HepG2 (cell line): Measurements from ENCODE around the gene GMPPB. TPM values are rescaled to one million over a fixed set of nuclear protein-coding genes. Genes with fewer than 3 reads are reported as not detected.

Source experiments
- ATAD3A ChIP-seq: sonication (generic); formaldehyde crosslinking; IDR thresholded peaks from 2 replicates; pipeline ENCODE4 v1.4.0; 2020; ENCODE audit warnings: missing genetic modification reagents
- CREB1 ChIP-seq, 2 experiments: fragments of 450-650 bp in 1 of 2; IDR thresholded peaks; 2 replicates each; pipeline ENCODE4 v1.6.1; 2016 to 2017; ENCODE audit warnings: control low read depth in 1 of 2, mild to moderate bottlenecking in 1 of 2, missing compliant biosample characterization in 1 of 2, missing genetic modification characterization in 1 of 2
- CREBL2 ChIP-seq: sonication (generic); formaldehyde crosslinking; IDR thresholded peaks from 2 replicates; pipeline ENCODE4 v1.8.1; 2023; ENCODE audit warnings: missing genetic modification reagents, mild to moderate bottlenecking, borderline replicate concordance
- ETV5 ChIP-seq: IDR thresholded peaks from 2 replicates; pipeline ENCODE4 v1.6.1; 2018; ENCODE audit warnings: missing biosample characterization, missing genetic modification reagents, inconsistent platforms, borderline replicate concordance
- EZH2 ChIP-seq: conservative IDR thresholded peaks from 2 replicates; pipeline ENCODE4 v1.6.1; 2012; ENCODE audit warnings: mild to moderate bottlenecking, low read depth, low read length, moderate library complexity
- FOXK2 ChIP-seq: fragments of 450-650 bp; IDR thresholded peaks from 2 replicates; pipeline ENCODE4 v1.6.1; 2016
- FOXM1 ChIP-seq: sonication (generic); formaldehyde crosslinking; IDR thresholded peaks from 2 replicates; pipeline ENCODE4 v1.5.0; 2020; ENCODE audit warnings: missing genetic modification reagents
- KDM5A ChIP-seq: fragments of 200-600 bp; sonication (generic); IDR thresholded peaks from 2 replicates; pipeline ENCODE4 v1.7.0; 2018; ENCODE audit warnings: antibody characterized with exemption, mild to moderate bottlenecking, low read length, borderline replicate concordance
- MLLT10 ChIP-seq: sonication (generic); formaldehyde crosslinking; IDR thresholded peaks from 2 replicates; pipeline ENCODE4 v1.4.0; 2020; ENCODE audit warnings: missing genetic modification reagents
- PHB2 ChIP-seq: fragments of 450-650 bp; IDR thresholded peaks from 2 replicates; pipeline ENCODE4 v1.6.1; 2018; ENCODE audit not compliant: partially characterized antibody
- SIX1 ChIP-seq: sonication (generic); formaldehyde crosslinking; IDR thresholded peaks from 2 replicates; pipeline ENCODE4 v1.4.0; 2020; ENCODE audit warnings: missing genetic modification reagents, borderline replicate concordance
- SP1 ChIP-seq, 2 experiments: fragments of 450-650 bp in 1 of 2; sonication (generic) in 1 of 2; formaldehyde crosslinking in 1 of 2; IDR thresholded peaks; 2 replicates each; pipeline versions ENCODE4 v1.4.0 to v1.6.1; 2016 to 2020; ENCODE audit warnings: missing genetic modification reagents in 1 of 2
- U2AF2 ChIP-seq: fragments of 200-400 bp; formaldehyde crosslinking; IDR thresholded peaks from 2 replicates; pipeline ENCODE4 v1.6.1; 2017; ENCODE audit warnings: low read depth, mild to moderate bottlenecking, low read length
- ZFY ChIP-seq: sonication (generic); formaldehyde crosslinking; IDR thresholded peaks from 2 replicates; pipeline ENCODE4 v1.4.0; 2020; ENCODE audit warnings: missing genetic modification reagents
- ZMYM2 ChIP-seq: sonication (generic); formaldehyde crosslinking; IDR thresholded peaks from 2 replicates; pipeline ENCODE4 v1.8.0; 2022; ENCODE audit warnings: mild to moderate bottlenecking, missing genetic modification reagents
- ZNF263 ChIP-seq: sonication (generic); formaldehyde crosslinking; IDR thresholded peaks from 2 replicates; pipeline ENCODE4 v1.4.0; 2020; ENCODE audit warnings: missing genetic modification reagents
- ZNF274 ChIP-seq: sonication (generic); formaldehyde crosslinking; IDR thresholded peaks from 2 replicates; pipeline ENCODE4 v1.5.1; 2020; ENCODE audit warnings: mild to moderate bottlenecking, missing genetic modification reagents
- ZNF44 ChIP-seq: sonication (generic); formaldehyde crosslinking; IDR thresholded peaks from 2 replicates; pipeline ENCODE4 v1.5.1; 2020; ENCODE audit warnings: mild to moderate bottlenecking, missing genetic modification reagents
- ZNF615 ChIP-seq: sonication (generic); formaldehyde crosslinking; IDR thresholded peaks from 2 replicates; pipeline ENCODE4 v1.5.0; 2020; ENCODE audit warnings: mild to moderate bottlenecking, missing genetic modification reagents, borderline replicate concordance
- ZNF629 ChIP-seq: sonication (generic); formaldehyde crosslinking; conservative IDR thresholded peaks from 2 replicates; pipeline ENCODE4 v1.5.0; 2020; ENCODE audit warnings: missing genetic modification reagents
- ZNF644 ChIP-seq: IDR thresholded peaks from 2 replicates; pipeline ENCODE4 v1.6.1; 2016; ENCODE audit warnings: low read depth
- ZNF782 ChIP-seq: sonication (generic); formaldehyde crosslinking; IDR thresholded peaks from 2 replicates; pipeline ENCODE4 v1.4.0; 2020; ENCODE audit warnings: missing genetic modification reagents, mild to moderate bottlenecking, borderline replicate concordance
- ZNF784 ChIP-seq: sonication (generic); formaldehyde crosslinking; IDR thresholded peaks from 2 replicates; pipeline ENCODE4 v1.5.1; 2020; ENCODE audit warnings: missing genetic modification reagents, mild to moderate bottlenecking, borderline replicate concordance
- polyA plus RNA-seq, 8 experiments: library from polyadenylated mRNA; depleted of rRNA in 3 of 8; stranded (reverse) in 7 of 8; unstranded in 1 of 8; fragments of >200 nt; fragmentation: Illumina TruSeq in 4 of 8; extraction: Trizol in 4 of 8; gene quantifications; 2 replicates each; pipeline versions ENCODE4 v1.2.1 to v1.2.3, GENCODE V29; 2011 to 2016; ENCODE audit warnings: low read depth in 4 of 8, missing spikeins in 1 of 8, mixed read lengths in 1 of 8; ENCODE audit not compliant: insufficient read depth in 1 of 8
- total RNA-seq, 5 experiments: library from RNA; depleted of rRNA; stranded (reverse); fragments of >200 nt; fragmentation: Illumina TruSeq; extraction: Trizol; gene quantifications; 2 replicates each; pipeline ENCODE4 v1.2.3, GENCODE V29; 2016; ENCODE audit warnings: low read depth in 1 of 5
- TF ChIP-seq, protein P1 (sequence below): sonication (generic); formaldehyde crosslinking; IDR thresholded peaks from 2 replicates; pipeline ENCODE4 v1.5.0; 2020; ENCODE audit warnings: mild to moderate bottlenecking, missing genetic modification reagents, borderline replicate concordance
- TF ChIP-seq, protein P2 (sequence below): fragments of 450-650 bp; IDR thresholded peaks from 2 replicates; pipeline ENCODE4 v1.6.1; 2017

The GMPPB gene
- total and polyA plus RNA-seq, 2 of the 13 experiments (the other 11 are each of a cell fraction or from before 2014, with no cell fraction given) = 6.5 to 23.1 TPM

- TF ChIP-seq ZFY (CRISPR knock-in tag) (peak; percentile 74), U2AF2 (no peak), KDM5A (peak; percentile 61; the same call in 1 of the 2 replicates), SIX1 (CRISPR knock-in tag) (no peak), ATAD3A (CRISPR knock-in tag) (no peak), EZH2 (no peak), PHB2 (no peak), ZNF644 (CRISPR knock-in tag) (no peak), ZNF784 (CRISPR knock-in tag) (peak; percentile 74; the same call in 1 of the 2 replicates), SP1 (IDR thresholded peaks at IDR 0.05) (no peak), SP1 (CRISPR knock-in tag; IDR thresholded peaks at IDR 0.05) (peak; percentile 77), ETV5 (CRISPR knock-in tag) (peak; percentile 91), ZMYM2 (CRISPR knock-in tag) (peak; percentile 72; the same call in 1 of the 2 replicates), ZNF263 (CRISPR knock-in tag) (no peak), ZNF44 (CRISPR knock-in tag) (0 out of 2 replicates have a peak, but pooled peaks have one; percentile 15), ZNF782 (CRISPR knock-in tag) (no peak), FOXK2 (0 out of 2 replicates have a peak, but pooled peaks have one; percentile 18), ZNF274 (CRISPR knock-in tag) (peak; percentile 62; the same call in 1 of the 2 replicates), CREB1 (IDR thresholded peaks at IDR 0.05) (peak; percentile 34; the same call in 1 of the 2 replicates), CREB1 (CRISPR knock-in tag; IDR thresholded peaks at IDR 0.05) (no peak), ZNF629 (CRISPR knock-in tag) (no peak), FOXM1 (CRISPR knock-in tag) (no peak), CREBL2 (CRISPR knock-in tag) (peak; percentile 40; the same call in 1 of the 2 replicates), ZNF615 (CRISPR knock-in tag) (no peak), MLLT10 (no peak)
- TF ChIP-seq, protein P1, sequence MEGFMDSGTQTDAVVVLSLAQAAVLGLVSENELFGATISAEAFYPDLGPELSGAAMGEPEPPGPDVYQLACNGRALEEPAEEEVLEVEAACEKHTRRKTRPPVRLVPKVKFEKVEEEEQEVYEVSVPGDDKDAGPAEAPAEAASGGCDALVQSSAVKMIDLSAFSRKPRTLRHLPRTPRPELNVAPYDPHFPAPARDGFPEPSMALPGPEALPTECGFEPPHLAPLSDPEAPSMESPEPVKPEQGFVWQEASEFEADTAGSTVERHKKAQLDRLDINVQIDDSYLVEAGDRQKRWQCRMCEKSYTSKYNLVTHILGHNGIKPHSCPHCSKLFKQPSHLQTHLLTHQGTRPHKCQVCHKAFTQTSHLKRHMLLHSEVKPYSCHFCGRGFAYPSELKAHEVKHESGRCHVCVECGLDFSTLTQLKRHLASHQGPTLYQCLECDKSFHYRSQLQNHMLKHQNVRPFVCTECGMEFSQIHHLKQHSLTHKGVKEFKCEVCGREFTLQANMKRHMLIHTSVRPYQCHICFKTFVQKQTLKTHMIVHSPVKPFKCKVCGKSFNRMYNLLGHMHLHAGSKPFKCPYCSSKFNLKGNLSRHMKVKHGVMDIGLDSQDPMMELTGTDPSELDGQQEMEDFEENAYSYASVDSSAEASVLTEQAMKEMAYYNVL (CRISPR knock-in tag) = no peak
- TF ChIP-seq, protein P2, sequence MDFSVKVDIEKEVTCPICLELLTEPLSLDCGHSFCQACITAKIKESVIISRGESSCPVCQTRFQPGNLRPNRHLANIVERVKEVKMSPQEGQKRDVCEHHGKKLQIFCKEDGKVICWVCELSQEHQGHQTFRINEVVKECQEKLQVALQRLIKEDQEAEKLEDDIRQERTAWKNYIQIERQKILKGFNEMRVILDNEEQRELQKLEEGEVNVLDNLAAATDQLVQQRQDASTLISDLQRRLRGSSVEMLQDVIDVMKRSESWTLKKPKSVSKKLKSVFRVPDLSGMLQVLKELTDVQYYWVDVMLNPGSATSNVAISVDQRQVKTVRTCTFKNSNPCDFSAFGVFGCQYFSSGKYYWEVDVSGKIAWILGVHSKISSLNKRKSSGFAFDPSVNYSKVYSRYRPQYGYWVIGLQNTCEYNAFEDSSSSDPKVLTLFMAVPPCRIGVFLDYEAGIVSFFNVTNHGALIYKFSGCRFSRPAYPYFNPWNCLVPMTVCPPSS = no peak
Observed at GRCh38 chr3:49673715-49674496, 49.8 kb downstream of the GMPPB start, which contains the start of gene APEH (continued).
